K562 treated with DMSO at 1 percent for 48 hours (cell line): ENCODE data around the gene MAEA. TPM values are rescaled to one million over a fixed set of nuclear protein-coding genes. Genes with fewer than 3 reads are reported as not detected.

Experiments
- total RNA-seq: library from RNA; unstranded; fragments of 300-600 nt; gene quantifications from 2 replicates; pipeline ENCODE4 v1.2.3, GENCODE V29; 2022; ENCODE audit warnings: low replicate concordance; ENCODE audit errors: extremely low read depth

MAEA gene
- total RNA-seq, result not detected in 2 replicates

DNA sequence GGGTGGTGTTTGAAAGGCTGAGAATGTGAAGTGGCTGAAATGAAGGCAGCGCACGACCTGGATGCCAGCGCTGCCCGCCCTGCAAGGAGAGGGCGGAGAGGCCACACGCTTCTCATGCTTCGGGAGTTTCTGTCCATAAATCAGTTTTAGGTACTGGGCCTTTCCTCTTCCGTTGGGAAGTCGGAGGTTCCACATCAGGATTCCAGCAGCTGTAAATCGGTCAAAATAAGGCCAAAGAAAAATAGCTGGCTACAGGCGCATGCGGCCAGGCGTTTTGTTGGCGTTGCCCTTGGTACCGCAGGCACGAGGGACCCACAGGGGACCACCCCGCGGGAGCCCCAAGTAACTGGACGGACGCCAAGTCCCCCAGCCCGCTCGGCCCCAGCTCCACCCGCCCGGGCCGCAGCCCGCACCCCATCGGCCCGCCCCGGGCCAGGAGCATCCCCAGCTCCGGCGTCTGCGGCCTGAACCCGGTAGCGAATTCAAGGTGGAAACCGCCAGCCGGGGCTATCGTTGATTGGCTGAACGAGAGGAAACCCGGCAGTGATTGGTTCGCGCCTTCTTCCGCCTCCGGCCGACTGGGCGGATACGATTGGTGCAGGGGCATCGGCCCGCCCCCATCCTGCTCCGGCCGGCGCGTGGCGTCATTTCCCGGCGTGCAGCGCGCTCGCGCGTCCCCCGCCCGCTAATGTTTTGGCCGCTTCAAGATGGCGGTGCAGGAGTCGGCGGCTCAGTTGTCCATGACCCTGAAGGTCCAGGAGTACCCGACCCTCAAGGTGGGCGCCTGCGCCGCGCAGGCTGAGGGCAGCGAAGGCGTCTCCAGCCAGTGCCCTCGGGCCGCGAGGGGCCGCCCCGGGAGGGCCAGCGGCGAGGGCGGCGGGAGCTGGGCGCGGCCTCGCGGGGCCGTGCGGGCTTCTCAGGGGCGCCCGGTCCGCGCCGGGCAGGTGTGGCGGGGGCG, at the start of gene MAEA:
MAEA (plus strand) TSS at position 685 of the 958 bp plus-strand sequence; CDS start at position 708, 23 bp downstream.

DNA sequence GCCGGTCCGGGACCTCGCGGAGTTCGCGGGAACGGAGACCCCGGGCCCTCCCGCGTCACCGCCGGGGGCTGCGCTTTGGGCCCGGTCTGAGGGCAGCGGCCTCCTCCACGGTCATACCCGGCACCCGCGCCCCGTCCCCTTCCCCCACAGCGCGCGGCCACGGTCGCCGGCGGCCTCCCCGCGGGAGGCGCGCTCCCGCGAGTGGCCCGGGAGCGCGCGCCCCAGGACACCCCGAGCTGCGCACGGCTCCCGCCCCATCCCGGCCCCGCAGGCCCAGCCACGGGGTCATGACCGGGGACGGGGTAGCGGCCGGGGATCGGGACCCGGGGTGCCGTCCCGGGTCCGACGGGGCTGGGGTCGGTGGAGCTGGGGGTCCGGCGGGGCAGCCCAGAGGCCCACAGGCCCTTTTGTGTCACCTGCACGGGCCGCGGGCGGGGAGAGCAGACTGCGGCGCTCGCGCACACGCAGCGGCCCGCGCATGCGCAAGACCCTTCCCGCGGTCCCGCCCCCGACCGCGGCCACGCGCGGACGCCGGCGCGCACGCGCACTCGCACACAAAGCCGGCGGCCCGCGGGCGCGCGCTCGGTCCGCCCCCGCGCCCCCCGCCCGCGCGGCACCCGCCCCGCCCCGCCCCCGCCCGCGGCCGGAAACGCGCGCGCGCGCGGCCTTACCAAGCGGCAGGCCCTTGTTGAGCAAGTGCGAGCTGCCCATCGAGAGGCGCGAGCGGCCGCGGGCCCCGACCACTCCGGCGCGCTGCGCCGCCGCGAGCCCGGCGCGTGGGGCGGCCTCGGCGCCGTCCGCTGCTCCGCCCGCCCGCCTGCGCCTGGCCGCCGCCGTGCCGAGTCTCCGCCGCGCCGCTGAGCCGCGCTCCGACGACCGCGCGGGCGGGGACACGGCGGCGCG, 41.2 kb upstream of the MAEA start, which contains the start of gene CTBP1:
CTBP1 (minus strand) TSS at position 886 of the 903 bp plus-strand sequence. CDS start 7,799 bp downstream, outside the sequence.

DNA sequence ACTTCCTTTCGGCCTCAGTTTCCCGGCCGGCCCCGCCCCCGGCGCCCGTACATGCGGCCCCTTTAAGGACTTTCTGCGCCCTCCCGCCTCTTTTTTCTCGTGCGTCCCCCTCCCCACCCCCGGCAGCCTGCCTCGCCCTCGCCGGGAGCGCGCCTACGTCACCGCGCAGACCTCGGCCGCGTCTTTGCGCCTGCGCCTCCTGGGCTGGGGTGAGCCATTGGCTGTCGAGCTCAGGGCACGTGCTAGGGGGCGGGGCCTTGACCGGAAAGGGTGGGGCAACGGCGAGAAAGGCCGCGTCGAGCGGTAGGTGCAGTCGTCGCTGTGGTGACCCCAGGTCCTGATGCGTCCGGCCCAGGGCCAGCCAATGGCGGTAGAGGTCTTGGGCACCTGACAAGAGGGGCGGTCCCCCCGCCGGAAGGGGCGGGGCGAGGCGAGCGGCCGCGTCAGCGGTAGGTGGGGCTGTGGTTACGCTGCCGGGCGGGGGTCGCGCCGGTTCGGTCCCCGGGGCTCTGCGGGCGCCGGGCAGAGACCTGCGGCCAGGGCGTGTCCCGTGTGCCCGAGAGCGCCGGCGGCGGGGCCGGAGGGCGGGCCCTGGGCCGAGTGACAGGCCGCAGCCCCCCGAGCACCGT, 57.2 kb downstream of the MAEA start, which contains the start of gene UVSSA:
UVSSA (plus strand) TSS at position 428 of the 629 bp plus-strand sequence. CDS start 884 bp downstream, outside the sequence.

Other genes with a start within 250 kb of the MAEA start
- gene RNF212, start 176.3 kb upstream of the MAEA start, total RNA-seq, result not detected in 2 replicates
- gene SPON2, start 117.3 kb upstream of the MAEA start, total RNA-seq, result not detected in 2 replicates
- not detected in 2 replicates for gene CTBP1, start 40.8 kb upstream of the MAEA start, total RNA-seq
- gene UVSSA, start 57.3 kb downstream of the MAEA start, total RNA-seq, result not detected in 2 replicates
- not detected in 2 replicates for gene NKX1-1, start 116.6 kb downstream of the MAEA start, total RNA-seq